Body of pancreas (tissue), 4 donors: ENCODE measurements around the gene PTPRD. TPM values are rescaled to one million over a fixed set of nuclear protein-coding genes. Genes with fewer than 3 reads are reported as not detected.

Experiments used
- ATAC-seq: fragments of 150-250 bp; one replicate; pipeline ENCODE4 v1.9.1; 2016
- DNase-seq, 4 donors: peaks; one replicate each; pipeline ENCODE4 v3.0.0-alpha.2; 2019
- H3K27ac ChIP-seq, 4 donors: fragments of 200-600 bp; sonication (generic); 1 replicate in 3 of 4; 2 replicates in 1 of 4; pipeline versions ENCODE4 v1.5.1 to v1.6.1; 2016 to 2019; ENCODE audit warnings: mild to moderate bottlenecking in 1 of 4, mixed read lengths in 1 of 4, moderate library complexity in 1 of 4
- H3K27me3 ChIP-seq, 2 donors: fragments of 200-600 bp; sonication (generic); one replicate each; pipeline ENCODE4 v1.6.0; 2016; ENCODE audit warnings: mild to moderate bottlenecking in 1 of 2
- H3K36me3 ChIP-seq, 2 donors: fragments of 200-600 bp; sonication (generic); replicated peaks in 1 of 2; 2 replicates each; pipeline ENCODE4 v1.5.1; 2016; ENCODE audit warnings: low read depth in 2 of 2; ENCODE audit not compliant: insufficient read depth in 1 of 2
- H3K4me1 ChIP-seq: fragments of 200-600 bp; sonication (generic); one replicate; pipeline ENCODE4 v1.6.0; 2016
- H3K4me3 ChIP-seq, 2 donors: fragments of 200-600 bp; sonication (generic); 1 replicate in 1 of 2; 2 replicates in 1 of 2; pipeline ENCODE4 v1.5.1; 2016 to 2019
- H3K9me3 ChIP-seq, 3 donors: fragments of 200-600 bp; sonication (generic); 1 replicate in 2 of 3; 2 replicates in 1 of 3; pipeline ENCODE4 v1.5.1; 2016
- CTCF ChIP-seq, 7 experiments: fragments of 450-650 bp in 4 of 7; fragments of 200-600 bp in 3 of 7; sonication (generic) in 3 of 7; IDR thresholded peaks; one replicate each; pipeline ENCODE4 v1.5.1; 2016 to 2019; ENCODE audit warnings: antibody characterized with exemption in 7 of 7
- POLR2A ChIP-seq, 3 donors: fragments of 450-650 bp; IDR thresholded peaks; one replicate each; pipeline ENCODE4 v1.6.1; 2016; ENCODE audit warnings: antibody characterized with exemption in 3 of 3, mild to moderate bottlenecking in 2 of 3
- WGBS, 2 donors: methylation state at CpG; one replicate each; pipeline ENCODE4 v1.1.5; 2017; 5-methylcytosine and 5-hydroxymethylcytosine counted together
- intact Hi-C: fragments of 100-400 bp; cut with DNase I; formaldehyde crosslinking; loops from one replicate; pipeline ENCODE4 v1.15.1; 2023
- total RNA-seq, 2 donors: library from RNA; depleted of rRNA; stranded (reverse); fragments of >200 nt; gene quantifications; one replicate each; pipeline ENCODE4 v1.1.0, GENCODE V29; 2016

The PTPRD gene
- total RNA-seq, 2 donors from 2014 or later, result 4.3 to 4.9 TPM

GRCh38 chr9:8876303-8876702 lies 1736.5 kb downstream of the PTPRD start:
- Histone ChIP-seq H3K27ac (no peak overlapping the region), H3K4me1 (no peaks in the 10 kb centered on the region), H3K27me3 (no peaks in the 10 kb centered on the region), H3K4me3 (no peak overlapping the region), H3K9me3 (no peaks in the 10 kb centered on the region), H3K36me3 (no peaks in the 10 kb centered on the region)
- intact Hi-C loops, result no loop called here
- WGBS, 2 donors, result 41 to 48% methylated on average over 2 of the region's 2 CpGs
- TF ChIP-seq CTCF (IDR thresholded peaks at IDR 0.05) (no peak), POLR2A (IDR thresholded peaks at IDR 0.05) (no peak)
- no peak for DNase-seq
- ATAC-seq, result no peak

- Histone ChIP-seq H3K9me3 (no peaks in the 10 kb centered on the region), H3K4me3 (no peak overlapping the region), H3K27ac (no peak overlapping the region), H3K27me3 (no peaks in the 10 kb centered on the region), H3K36me3 (no peaks in the 10 kb centered on the region), H3K4me1 (no peaks in the 10 kb centered on the region)
- DNase-seq, result no peak
- intact Hi-C loops, result no loop called here
- TF ChIP-seq POLR2A (IDR thresholded peaks at IDR 0.05) (no peak), CTCF (IDR thresholded peaks at IDR 0.05) (no peak)
- 61 to 67% methylated on average over 1 of the region's 1 CpG for WGBS, 2 donors
- no peak for ATAC-seq
These were observed 1738.3 kb downstream of the PTPRD start for GRCh38 chr9:8874482-8874881.

- H3K4me1 ChIP-seq, result no peaks in the 10 kb centered on the region
- ATAC-seq (no peak), DNase-seq (no peak)
- no peaks in the 10 kb centered on the region for H3K9me3 ChIP-seq
- H3K27ac ChIP-seq, result no peak overlapping the region
- intact Hi-C loops, result no loop called here
- no peaks in the 10 kb centered on the region for H3K27me3 ChIP-seq
- H3K4me3 ChIP-seq, result no peak overlapping the region
- H3K36me3 ChIP-seq, result no peaks in the 10 kb centered on the region
- WGBS, 2 donors, result 25 to 46% methylated on average over 3 of the region's 3 CpGs
- no peak for TF ChIP-seq POLR2A (IDR thresholded peaks at IDR 0.05)
- TF ChIP-seq CTCF (IDR thresholded peaks at IDR 0.05), result no peak
These were observed 1740.0 kb downstream of the PTPRD start for GRCh38 chr9:8872802-8873201.

- no peak overlapping the region for H3K4me3 ChIP-seq
- no peak for TF ChIP-seq CTCF (IDR thresholded peaks at IDR 0.05)
- no peak for TF ChIP-seq POLR2A (IDR thresholded peaks at IDR 0.05)
- H3K4me1 ChIP-seq, result no peaks in the 10 kb centered on the region
- WGBS, 2 donors, result 69 to 70% methylated on average over 3 of the region's 3 CpGs
- H3K36me3 ChIP-seq, result no peaks in the 10 kb centered on the region
- DNase-seq (no peak), ATAC-seq (no peak)
- no peaks in the 10 kb centered on the region for H3K9me3 ChIP-seq
- intact Hi-C loops, result no loop called here
- no peak overlapping the region for H3K27ac ChIP-seq
- H3K27me3 ChIP-seq, result no peaks in the 10 kb centered on the region
These were observed 1740.9 kb downstream of the PTPRD start for GRCh38 chr9:8871796-8872445.

GRCh38 chr9:8871396-8871795 lies 1741.4 kb downstream of the PTPRD start:
- no peak for DNase-seq
- TF ChIP-seq POLR2A (IDR thresholded peaks at IDR 0.05) (no peak), CTCF (IDR thresholded peaks at IDR 0.05) (no peak)
- Histone ChIP-seq H3K27ac (no peak overlapping the region), H3K27me3 (no peaks in the 10 kb centered on the region), H3K4me1 (no peaks in the 10 kb centered on the region), H3K4me3 (no peak overlapping the region), H3K9me3 (no peaks in the 10 kb centered on the region), H3K36me3 (no peaks in the 10 kb centered on the region)
- ATAC-seq, result no peak
- intact Hi-C loops, result no loop called here
- WGBS, 2 donors, result 34 to 46% methylated on average over 1 of the region's 1 CpG
